Renal cortex interstitium (tissue), 11 donors: ENCODE results near the gene SLC8A1. TPM values are rescaled to one million over a fixed set of nuclear protein-coding genes. Genes with fewer than 3 reads are reported as not detected.

Experiments used
- DNase-seq, 11 donors: peaks; one replicate each; pipeline ENCODE4 v3.0.0-alpha.2; 2013; ENCODE audit warnings: low read depth in 9 of 11, low spot score in 4 of 11; ENCODE audit errors: extremely low read depth in 1 of 11
- polyA plus RNA-seq, 3 donors: library from polyadenylated mRNA; unstranded; fragments of 120-200 nt; gene quantifications; one replicate each; pipeline ENCODE4 v1.2.1, GENCODE V29; 2013; ENCODE audit not compliant: insufficient read length in 3 of 3

SLC8A1 gene
- polyA plus RNA-seq, 3 donors, result 61.3 to 67.0 (median 63.2) TPM

- no peak for DNase-seq
Measured at GRCh38 chr2:40302751-40303325, 149.1 kb downstream of the SLC8A1 start.

GRCh38 chr2:40300391-40300790 lies 151.5 kb downstream of the SLC8A1 start:
- no peak for DNase-seq

- no peak for DNase-seq
Measured at GRCh38 chr2:40299781-40300180, 152.1 kb downstream of the SLC8A1 start.

- DNase-seq, result no peak
Measured at GRCh38 chr2:40299173-40299572, 152.7 kb downstream of the SLC8A1 start.

GRCh38 chr2:40298026-40298425 lies 153.9 kb downstream of the SLC8A1 start:
- DNase-seq, result no peak

- no peak for DNase-seq
Measured at GRCh38 chr2:40292291-40292690, 159.6 kb downstream of the SLC8A1 start.

GRCh38 chr2:40289771-40290404 lies 162.0 kb downstream of the SLC8A1 start:
- DNase-seq, result no peak

- DNase-seq, result no peak
Measured at GRCh38 chr2:40287773-40288172, 164.1 kb downstream of the SLC8A1 start.

- DNase-seq, result no peak
Measured at GRCh38 chr2:40287195-40287594, 164.7 kb downstream of the SLC8A1 start.

GRCh38 chr2:40286721-40287120 lies 165.2 kb downstream of the SLC8A1 start:
- no peak for DNase-seq

GRCh38 chr2:40285391-40285790 lies 166.5 kb downstream of the SLC8A1 start:
- no peak for DNase-seq

- no peak for DNase-seq
Measured at GRCh38 chr2:40284797-40285196, 167.1 kb downstream of the SLC8A1 start.

GRCh38 chr2:40283111-40283909 lies 168.6 kb downstream of the SLC8A1 start:
- DNase-seq, result no peak

- DNase-seq, result no peak
Measured at GRCh38 chr2:40282428-40282827, 169.5 kb downstream of the SLC8A1 start.

- no peak for DNase-seq
Measured at GRCh38 chr2:40281021-40281940, 170.6 kb downstream of the SLC8A1 start.

- DNase-seq, result no peak
Measured at GRCh38 chr2:40279482-40279881, 172.4 kb downstream of the SLC8A1 start.

- DNase-seq, result no peak
Measured at GRCh38 chr2:40279001-40279400, 172.9 kb downstream of the SLC8A1 start.

- DNase-seq, result no peak
Measured at GRCh38 chr2:40276076-40276475, 175.8 kb downstream of the SLC8A1 start.

GRCh38 chr2:40274270-40274669 lies 177.6 kb downstream of the SLC8A1 start:
- DNase-seq, result no peak
